Right hindlimb (tissue), 1 donor: ENCODE data around the gene VPS52.
"Not testable (repeated sequence)": the region's sequence is repeated elsewhere in the genome, so short reads cannot be mapped to it uniquely, and the experiment has no call there.

Experiments used
- DNase-seq: peaks from one replicate; pipeline ENCODE4 v3.0.0-alpha.2; 2018

The VPS52 gene

GRCh38 chr6:33249732-33250630, 21.7 kb downstream of the VPS52 start:
- DNase-seq = no peak

GRCh38 chr6:33248932-33249731, 22.5 kb downstream of the VPS52 start:
- DNase-seq = peak; percentile 98

- no peak for DNase-seq
Measured at GRCh38 chr6:33248643-33248931, 23.1 kb downstream of the VPS52 start.

GRCh38 chr6:33247977-33248642, 23.6 kb downstream of the VPS52 start:
- DNase-seq = peak; percentile 91

GRCh38 chr6:33243476-33243875, 28.2 kb downstream of the VPS52 start:
- DNase-seq = no peak

GRCh38 chr6:33241968-33242367, 29.7 kb downstream of the VPS52 start:
- no peak for DNase-seq

GRCh38 chr6:33237741-33238140, 33.9 kb downstream of the VPS52 start:
- no peak for DNase-seq

- DNase-seq = no peak
Measured at GRCh38 chr6:33236852-33237251, 34.8 kb downstream of the VPS52 start.

GRCh38 chr6:33236328-33236727, 35.3 kb downstream of the VPS52 start:
- no peak for DNase-seq

GRCh38 chr6:33235221-33235634, 36.4 kb downstream of the VPS52 start:
- peak; percentile 36 for DNase-seq

GRCh38 chr6:33226503-33227120, 45.1 kb downstream of the VPS52 start:
- DNase-seq = not testable (repeated sequence)

GRCh38 chr6:33217681-33218080, 54.0 kb downstream of the VPS52 start:
- no peak for DNase-seq

GRCh38 chr6:33217246-33217645, 54.4 kb downstream of the VPS52 start:
- DNase-seq = no peak

GRCh38 chr6:33216117-33216649, 55.5 kb downstream of the VPS52 start:
- no peak for DNase-seq

GRCh38 chr6:33215271-33216116, 56.2 kb downstream of the VPS52 start:
- no peak for DNase-seq

GRCh38 chr6:33213989-33214335, 57.7 kb downstream of the VPS52 start:
- no peak for DNase-seq

GRCh38 chr6:33213166-33213988, 58.3 kb downstream of the VPS52 start:
- DNase-seq = peak; percentile 67

- DNase-seq = no peak
Measured at GRCh38 chr6:33212857-33213165, 58.9 kb downstream of the VPS52 start.

- no peak for DNase-seq
Measured at GRCh38 chr6:33211666-33212422, 59.8 kb downstream of the VPS52 start.

GRCh38 chr6:33211136-33211535, 60.5 kb downstream of the VPS52 start:
- no peak for DNase-seq
